T-cell (primary cell): Measurements from ENCODE around the gene ZNHIT6. TPM values are rescaled to one million over a fixed set of nuclear protein-coding genes. Genes with fewer than 3 reads are reported as not detected.

ENCODE experiments used
- ATAC-seq, 4 experiments: fragments of 200-7000 bp in 3 of 4; fragments of 150-1000 bp in 1 of 4; cut with Tn5 transposase; replicated peaks in 1 of 4; 1 replicate in 3 of 4; 2 replicates in 1 of 4; pipeline ENCODE4 v1.10.0; 2021; ENCODE audit warnings: moderate library complexity in 3 of 4, mild to moderate bottlenecking in 2 of 4, moderate number of reproducible peaks in 1 of 4
- CTCF ChIA-PET, 2 donors: fragments of 300-600 bp; sonication (Branson Sonifier 250); formaldehyde crosslinking; loops; one replicate each; lab custom pipeline; 2022; ENCODE audit warnings: antibody characterized with exemption in 2 of 2; lab: Charles Lee
- POLR2A ChIA-PET, 2 donors: fragments of 300-600 bp; sonication (Branson Sonifier 250); formaldehyde crosslinking; loops; one replicate each; lab custom pipeline; 2022; ENCODE audit warnings: antibody characterized with exemption in 2 of 2; lab: Charles Lee
- DNase-seq, 35 experiments: peaks; one replicate each; pipeline versions ENCODE4 v3.0.0 to v3.0.0-alpha.2; 2013 to 2023
- H3K27ac ChIP-seq: one replicate; pipeline ENCODE4 v1.5.1; 2013; ENCODE audit warnings: low read length
- H3K27me3 ChIP-seq, 2 experiments: replicated peaks in 1 of 2; 1 replicate in 1 of 2; 2 replicates in 1 of 2; pipeline versions ENCODE4 v1.6.1 to v1.7.0; 2013; ENCODE audit warnings: low read length in 1 of 2, mixed read lengths in 1 of 2; ENCODE audit not compliant: control insufficient read depth in 2 of 2, insufficient read depth in 2 of 2; ENCODE audit errors: extremely low read depth in 1 of 2
- H3K36me3 ChIP-seq, 2 donors: 1 replicate in 1 of 2; 2 replicates in 1 of 2; pipeline versions ENCODE4 v1.6.1 to v1.7.0; 2013; ENCODE audit warnings: low read length in 1 of 2; ENCODE audit not compliant: control insufficient read depth in 2 of 2, insufficient read depth in 1 of 2; ENCODE audit errors: extremely low read depth in 1 of 2
- H3K4me1 ChIP-seq, 2 experiments: 1 replicate in 1 of 2; 2 replicates in 1 of 2; pipeline versions ENCODE4 v1.6.1 to v1.7.0; 2013; ENCODE audit warnings: low read length in 2 of 2, mixed read lengths in 1 of 2; ENCODE audit not compliant: insufficient read depth in 2 of 2, control insufficient read depth in 1 of 2; ENCODE audit errors: extremely low read depth in 1 of 2
- H3K4me3 ChIP-seq, 2 donors: 1 replicate in 1 of 2; 2 replicates in 1 of 2; pipeline versions ENCODE4 v1.5.1 to v1.7.0; 2013; ENCODE audit warnings: mild to moderate bottlenecking in 2 of 2, low read length in 1 of 2, moderate library complexity in 1 of 2; ENCODE audit not compliant: control insufficient read depth in 1 of 2; ENCODE audit errors: extremely low read depth in 1 of 2
- H3K9me3 ChIP-seq: 2 replicates; pipeline ENCODE4 v1.7.0; 2013
- H3K27ac Mint-ChIP-seq, 2 donors: one replicate each; pipeline ENCODE4 v1.8.0; 2020 to 2021; ENCODE audit warnings: mild to moderate bottlenecking in 2 of 2, mixed read lengths in 2 of 2
- H3K27me3 Mint-ChIP-seq, 2 donors: one replicate each; pipeline ENCODE4 v1.8.0; 2021 to 2022; ENCODE audit warnings: mixed read lengths in 2 of 2
- H3K36me3 Mint-ChIP-seq: one replicate; pipeline ENCODE4 v1.8.0; 2021; ENCODE audit warnings: mixed read lengths
- H3K4me1 Mint-ChIP-seq, 3 donors: one replicate each; pipeline ENCODE4 v1.8.0; 2020 to 2022; ENCODE audit warnings: mixed read lengths in 3 of 3, mild to moderate bottlenecking in 1 of 3
- H3K4me3 Mint-ChIP-seq, 3 donors: one replicate each; pipeline ENCODE4 v1.8.0; 2020 to 2022; ENCODE audit warnings: mild to moderate bottlenecking in 3 of 3, mixed read lengths in 3 of 3, moderate library complexity in 3 of 3
- H3K9me3 Mint-ChIP-seq, 3 donors: one replicate each; pipeline ENCODE4 v1.8.0; 2020 to 2022; ENCODE audit warnings: mixed read lengths in 3 of 3
- WGBS: methylation state at CpG from one replicate; pipeline ENCODE4 v1.1.5; 2013; ENCODE audit warnings: missing lambda C conversion rate; ENCODE audit not compliant: insufficient coverage; 5-methylcytosine and 5-hydroxymethylcytosine counted together
- total RNA-seq, 35 experiments: library from RNA in 6 of 35; stranded (reverse) in 6 of 35; fragments of 120-200 nt in 1 of 35; gene quantifications; one replicate each; pipeline versions ENCODE4 v1.2.1 to v1.2.4 and lab custom pipeline; 2013 to 2026

ZNHIT6 gene
- total RNA-seq, 5 donors from 2014 or later (not counting 1 experiment from before 2014, with no cell fraction given): 17.3 to 21.2 (median 19.2) TPM

DNA sequence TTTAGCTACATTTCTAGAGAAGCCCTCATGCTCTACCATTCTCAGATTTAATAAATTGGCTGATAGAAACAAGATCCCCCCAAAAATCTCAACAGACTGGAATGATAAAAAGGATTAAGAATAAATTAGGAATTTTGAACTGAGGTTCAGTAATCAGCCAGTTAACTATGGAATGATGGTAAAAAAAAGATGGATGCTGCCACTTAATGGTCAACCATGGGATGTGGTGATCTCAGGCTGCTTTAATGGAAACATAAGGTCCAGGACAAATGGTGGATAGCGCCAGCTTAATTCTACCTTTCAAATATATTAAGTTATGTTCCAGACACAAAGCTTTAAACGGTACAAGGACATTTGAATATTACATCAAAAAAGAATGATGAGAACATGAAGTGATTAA lies 77.7 kb downstream of the ZNHIT6 start:
- no peaks in the 10 kb centered on the region for H3K4me1 ChIP-seq
- Mint-ChIP-seq H3K36me3 (peaks cover 71% of the 10 kb centered on the region), H3K4me3 (no peak overlapping the region), H3K4me1 (no peaks in the 10 kb centered on the region), H3K9me3 (peaks cover 7 to 11% (median 8%) of the 10 kb centered on the region in 3 donors), H3K27me3 (no peaks in the 10 kb centered on the region), H3K27ac (no peak overlapping the region)
- ChIA-PET CTCF (no interaction called here), POLR2A (interaction anchor here in 1 of 2 donors (0.6 kb wide), 1 partner anchor 28 kb away, joined by 3 read pairs; no protein-coding TSS in a partner anchor)
- H3K9me3 ChIP-seq: no peaks in the 10 kb centered on the region
- DNase-seq: no peak
- no peak overlapping the region for H3K27ac ChIP-seq
- H3K27me3 ChIP-seq: no peaks in the 10 kb centered on the region
- no CpG with 5 or more reads among the region's 2 CpGs for WGBS
- no peak for ATAC-seq
- H3K4me3 ChIP-seq: no peak overlapping the region
- H3K36me3 ChIP-seq: peaks cover 0 to 4% of the 10 kb centered on the region in 2 donors

GRCh38 chr1:85629532-85629920 lies 78.7 kb downstream of the ZNHIT6 start:
- POLR2A ChIA-PET: no interaction called here
- Mint-ChIP-seq H3K9me3 (peaks cover 11 to 12% (median 11%) of the 10 kb centered on the region in 3 donors), H3K4me1 (no peaks in the 10 kb centered on the region), H3K27me3 (no peaks in the 10 kb centered on the region), H3K27ac (no peak overlapping the region), H3K36me3 (peaks cover 65% of the 10 kb centered on the region), H3K4me3 (no peak overlapping the region)
- H3K4me1 ChIP-seq: no peaks in the 10 kb centered on the region
- DNase-seq (no peak), ATAC-seq (no peak)
- H3K27ac ChIP-seq: no peak overlapping the region
- no CpG with 5 or more reads among the region's 2 CpGs for WGBS
- no peak overlapping the region for H3K4me3 ChIP-seq
- CTCF ChIA-PET: interaction anchor here in 1 of 2 donors (0.5 to 0.6 kb wide), 2 partner anchors 438 to 1698 kb away, joined by 3 to 4 read pairs; no protein-coding TSS in a partner anchor
- no peaks in the 10 kb centered on the region for H3K27me3 ChIP-seq
- H3K9me3 ChIP-seq: no peaks in the 10 kb centered on the region
- H3K36me3 ChIP-seq: peaks cover 0 to 4% of the 10 kb centered on the region in 2 donors

- ChIA-PET POLR2A (no interaction called here), CTCF (interaction anchor here in 1 of 2 donors (0.6 kb wide), 1 partner anchor 1697 kb away, joined by 3 read pairs; no protein-coding TSS in a partner anchor)
- no peak for DNase-seq
- 95% methylated on average over 5 of the region's 9 CpGs for WGBS
- Mint-ChIP-seq H3K36me3 (peaks cover 68% of the 10 kb centered on the region), H3K27me3 (no peaks in the 10 kb centered on the region), H3K4me1 (no peaks in the 10 kb centered on the region), H3K9me3 (peaks cover 14 to 16% (median 15%) of the 10 kb centered on the region in 3 donors), H3K4me3 (no peak overlapping the region), H3K27ac (no peak overlapping the region)
- H3K9me3 ChIP-seq: no peaks in the 10 kb centered on the region
- H3K4me3 ChIP-seq: no peak overlapping the region
- no peaks in the 10 kb centered on the region for H3K27me3 ChIP-seq
- H3K4me1 ChIP-seq: no peaks in the 10 kb centered on the region
- peaks cover 0 to 2% of the 10 kb centered on the region in 2 donors for H3K36me3 ChIP-seq
- no peak for ATAC-seq
- no peak overlapping the region for H3K27ac ChIP-seq
Measured at GRCh38 chr1:85628791-85629531, 79.3 kb downstream of the ZNHIT6 start.

DNA sequence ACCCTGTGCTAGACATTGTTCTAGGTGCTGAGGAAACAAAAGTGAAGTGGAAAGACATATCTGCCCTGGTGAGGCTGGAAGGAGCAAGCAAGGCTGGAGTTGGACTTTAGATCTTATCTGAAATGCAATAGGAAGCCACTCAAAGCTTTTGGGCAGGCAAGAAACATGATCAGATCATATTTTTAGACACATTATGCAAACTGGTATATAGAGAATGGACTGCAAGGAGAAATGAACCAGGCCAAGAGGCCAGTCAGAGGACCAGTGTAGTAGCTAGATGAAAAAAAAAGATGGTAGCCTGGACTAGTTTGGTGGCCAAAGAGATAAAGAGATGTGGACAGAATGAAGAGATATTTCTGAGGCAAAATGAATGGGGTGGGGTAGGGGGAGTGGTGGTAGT lies 81.4 kb downstream of the ZNHIT6 start:
- H3K9me3 Mint-ChIP-seq: peaks cover 24 to 27% (median 24%) of the 10 kb centered on the region in 3 donors
- no peak overlapping the region for H3K4me3 ChIP-seq
- no peaks in the 10 kb centered on the region for H3K27me3 Mint-ChIP-seq
- H3K4me1 ChIP-seq: no peaks in the 10 kb centered on the region
- ATAC-seq: no peak
- H3K4me3 Mint-ChIP-seq: no peak overlapping the region
- ChIA-PET POLR2A (no interaction called here), CTCF (no interaction called here)
- no peaks in the 10 kb centered on the region for H3K27me3 ChIP-seq
- H3K36me3 Mint-ChIP-seq: peaks cover 75% of the 10 kb centered on the region
- no peak overlapping the region for H3K27ac ChIP-seq
- H3K4me1 Mint-ChIP-seq: no peaks in the 10 kb centered on the region
- peaks cover 0 to 2% of the 10 kb centered on the region in 2 donors for H3K36me3 ChIP-seq
- DNase-seq: no peak
- no peaks in the 10 kb centered on the region for H3K9me3 ChIP-seq
- no peak overlapping the region for H3K27ac Mint-ChIP-seq

DNA sequence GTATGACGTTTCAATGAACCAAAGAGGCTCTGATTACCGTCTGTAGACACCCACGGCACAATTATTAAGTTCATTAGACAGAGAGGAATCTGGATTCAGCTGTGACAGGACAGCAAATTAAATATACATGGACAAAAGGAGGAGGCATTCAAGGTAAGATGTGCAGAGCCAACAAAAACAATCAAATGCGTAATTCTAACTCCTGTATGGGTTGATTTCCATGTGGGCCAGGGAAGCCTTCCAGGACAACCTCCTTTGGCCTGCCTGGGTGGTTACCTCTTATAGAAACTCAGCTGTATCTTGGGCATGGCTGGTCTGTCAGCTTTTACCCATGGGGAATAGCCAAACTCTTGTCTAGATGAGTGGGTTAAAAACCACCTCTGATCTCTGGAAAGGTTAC lies 83.9 kb downstream of the ZNHIT6 start:
- Mint-ChIP-seq H3K4me1 (no peaks in the 10 kb centered on the region), H3K36me3 (peaks cover 77% of the 10 kb centered on the region), H3K4me3 (no peak overlapping the region), H3K9me3 (peaks cover 34 to 41% (median 37%) of the 10 kb centered on the region in 3 donors), H3K27me3 (no peaks in the 10 kb centered on the region), H3K27ac (no peak overlapping the region)
- no peak overlapping the region for H3K4me3 ChIP-seq
- ChIA-PET CTCF (no interaction called here), POLR2A (no interaction called here)
- no peaks in the 10 kb centered on the region for H3K27me3 ChIP-seq
- H3K36me3 ChIP-seq: peaks cover 0 to 2% of the 10 kb centered on the region in 2 donors
- DNase-seq: no peak
- H3K9me3 ChIP-seq: peaks cover 2% of the 10 kb centered on the region
- no peaks in the 10 kb centered on the region for H3K4me1 ChIP-seq
- ATAC-seq: no peak
- 89% methylated on average over 4 of the region's 4 CpGs for WGBS
- H3K27ac ChIP-seq: no peak overlapping the region

GRCh38 chr1:85623061-85623471 lies 85.2 kb downstream of the ZNHIT6 start:
- Mint-ChIP-seq H3K27ac (no peak overlapping the region), H3K27me3 (no peaks in the 10 kb centered on the region), H3K4me1 (no peaks in the 10 kb centered on the region), H3K9me3 (peaks cover 34 to 41% (median 37%) of the 10 kb centered on the region in 3 donors), H3K4me3 (no peak overlapping the region), H3K36me3 (peaks cover 72% of the 10 kb centered on the region)
- ATAC-seq (no peak), DNase-seq (no peak)
- peaks cover 2% of the 10 kb centered on the region for H3K9me3 ChIP-seq
- no peak overlapping the region for H3K27ac ChIP-seq
- no peaks in the 10 kb centered on the region for H3K27me3 ChIP-seq
- whole genome bisulfite sequencing: no CpG with 5 or more reads among the region's 1 CpG
- no peak overlapping the region for H3K4me3 ChIP-seq
- ChIA-PET CTCF (no interaction called here), POLR2A (no interaction called here)
- no peaks in the 10 kb centered on the region for H3K4me1 ChIP-seq
- H3K36me3 ChIP-seq: no peaks in the 10 kb centered on the region
